Spleen (tissue), 11 donors: Measurements from ENCODE around the gene DSG3. TPM values are rescaled to one million over a fixed set of nuclear protein-coding genes. Genes with fewer than 3 reads are reported as not detected.

ENCODE experiments used
- DNase-seq: peaks from one replicate; pipeline ENCODE4 v3.0.0-alpha.2; 2020
- H3K27ac ChIP-seq, 8 donors: fragments of 200-600 bp; sonication (generic) in 7 of 8; 1 replicate in 4 of 8; 2 replicates in 4 of 8; pipeline versions ENCODE4 v1.5.0 to v1.8.0; 2016 to 2021; ENCODE audit warnings: inconsistent platforms in 4 of 8, mild to moderate bottlenecking in 4 of 8, moderate library complexity in 1 of 8
- H3K27me3 ChIP-seq, 7 donors: fragments of 200-600 bp; sonication (generic) in 6 of 7; replicated peaks in 1 of 7; 1 replicate in 4 of 7; 2 replicates in 3 of 7; pipeline versions ENCODE4 v1.5.0 to v1.8.0; 2016 to 2021; ENCODE audit warnings: inconsistent platforms in 3 of 7, mild to moderate bottlenecking in 1 of 7
- H3K36me3 ChIP-seq, 6 donors: fragments of 200-600 bp; sonication (generic) in 5 of 6; 1 replicate in 4 of 6; 2 replicates in 2 of 6; pipeline versions ENCODE4 v1.5.0 to v1.8.0; 2016 to 2021; ENCODE audit warnings: inconsistent platforms in 2 of 6
- H3K4me1 ChIP-seq, 6 donors: fragments of 200-600 bp; sonication (generic) in 5 of 6; 1 replicate in 3 of 6; 2 replicates in 3 of 6; pipeline versions ENCODE4 v1.5.0 to v1.8.0; 2016 to 2021; ENCODE audit warnings: inconsistent platforms in 3 of 6
- H3K4me3 ChIP-seq, 8 donors: fragments of 200-600 bp; sonication (generic) in 7 of 8; 1 replicate in 4 of 8; 2 replicates in 4 of 8; pipeline versions ENCODE4 v1.5.0 to v1.8.0; 2016 to 2021; ENCODE audit warnings: inconsistent platforms in 4 of 8, mild to moderate bottlenecking in 4 of 8, moderate library complexity in 2 of 8
- H3K9me3 ChIP-seq, 8 donors: fragments of 200-600 bp; sonication (generic) in 7 of 8; 1 replicate in 4 of 8; 2 replicates in 4 of 8; pipeline versions ENCODE4 v1.5.0 to v1.8.0; 2016 to 2021; ENCODE audit warnings: inconsistent platforms in 4 of 8
- CTCF ChIP-seq, 11 experiments: fragments of 200-600 bp in 7 of 11; fragments of 450-650 bp in 4 of 11; sonication (generic) in 4 of 11; IDR thresholded peaks in 8 of 11; conservative IDR thresholded peaks in 3 of 11; 1 replicate in 7 of 11; 2 replicates in 4 of 11; pipeline versions ENCODE4 v1.4.0 to v1.8.0; 2016 to 2021; ENCODE audit warnings: antibody characterized with exemption in 11 of 11, inconsistent platforms in 4 of 11, mild to moderate bottlenecking in 1 of 11
- POLR2A ChIP-seq, 3 donors: fragments of 450-650 bp; IDR thresholded peaks; one replicate each; pipeline ENCODE4 v1.5.1; 2017; ENCODE audit warnings: antibody characterized with exemption in 3 of 3, mild to moderate bottlenecking in 1 of 3
- POLR2AphosphoS5 ChIP-seq, 3 donors: sonication (generic); formaldehyde crosslinking; IDR thresholded peaks; one replicate each; pipeline ENCODE4 v1.5.1; 2017; ENCODE audit warnings: antibody characterized with exemption in 3 of 3
- WGBS, 5 donors: extraction: QIAGEN DNeasy Blood & Tissue Kit in 3 of 5; methylation state at CpG; one replicate each; pipeline versions ENCODE4 v1.1.5 to v1.1.7; 2013 to 2018; 5-methylcytosine and 5-hydroxymethylcytosine counted together
- intact Hi-C: fragments of 100-400 bp; cut with DNase I; formaldehyde crosslinking; loops from one replicate; pipeline ENCODE4 v1.15.0; 2023; ENCODE audit warnings: low total_unique reads
- polyA plus RNA-seq, 3 donors: library from polyadenylated mRNA; stranded (reverse); fragments of 200-250 nt; gene quantifications; one replicate each; pipeline ENCODE4 v1.2.1, GENCODE V29; 2013
- total RNA-seq, 7 donors: library from RNA; depleted of rRNA in 3 of 7; stranded (reverse); fragments of >200 nt in 3 of 7; fragmentation: NEBNext Ultra II Directional in 4 of 7; extraction: Animal tissue kit (Norgen Biotek cat#: 25700) in 4 of 7; gene quantifications; one replicate each; pipeline versions ENCODE4 v1.1.0 to v1.2.1, GENCODE V29; 2016 to 2021
- donor health status: healthy with polysubstance abuse.
- donor health status: DM: no; HTN: no; CAD: no; lungs with moderate emphysema.
- donor health status: DM: no; HTN: no; CAD: no.
- donor health status: Bipolar disorder and iron deficiency.
- donor health status: healthy.
- donor health status: DM: no; HTN: no; CAD: no.
- donor health status: DM: yes; HTN: yes; CAD: no.

Gene DSG3
- total and polyA plus RNA-seq, 10 donors: 0.02 to 0.04 (median 0.03) TPM; not detected in 7

- intact Hi-C loops: no loop called here
- TF ChIP-seq POLR2AphosphoS5 (IDR thresholded peaks at IDR 0.05) (no peak), CTCF (IDR thresholded peaks at IDR 0.05 in 8 of 11, conservative IDR thresholded peaks at IDR 0.05 in 3 of 11) (no peak), POLR2A (IDR thresholded peaks at IDR 0.05) (no peak)
- Histone ChIP-seq H3K36me3 (no peaks in the 10 kb centered on the region), H3K4me1 (no peaks in the 10 kb centered on the region), H3K4me3 (no peak overlapping the region), H3K9me3 (peaks cover 0 to 5% (median 0%) of the 10 kb centered on the region in 8 donors), H3K27ac (no peak overlapping the region), H3K27me3 (no peaks in the 10 kb centered on the region)
- 69 to 79% (median 71%) methylated on average over 2 of the region's 2 CpGs for WGBS, 5 donors
- no peak for DNase-seq
Observed at GRCh38 chr18:31438402-31438801, 9.1 kb upstream of the DSG3 start.

- Histone ChIP-seq H3K9me3 (no peaks in the 10 kb centered on the region), H3K36me3 (no peaks in the 10 kb centered on the region), H3K4me3 (no peak overlapping the region), H3K27me3 (no peaks in the 10 kb centered on the region), H3K27ac (no peak overlapping the region), H3K4me1 (no peaks in the 10 kb centered on the region)
- DNase-seq: no peak
- intact Hi-C loops: no loop called here
- 55 to 82% (median 66%) methylated on average over 6 of the region's 6 CpGs for WGBS, 5 donors
- TF ChIP-seq CTCF (IDR thresholded peaks at IDR 0.05 in 8 of 11, conservative IDR thresholded peaks at IDR 0.05 in 3 of 11) (no peak), POLR2A (IDR thresholded peaks at IDR 0.05) (no peak), POLR2AphosphoS5 (IDR thresholded peaks at IDR 0.05) (no peak)
Observed at GRCh38 chr18:31439807-31440325, 7.7 kb upstream of the DSG3 start.

GRCh38 chr18:31440787-31441186, 6.8 kb upstream of the DSG3 start:
- intact Hi-C loops: no loop called here
- Histone ChIP-seq H3K27ac (no peak overlapping the region), H3K4me3 (no peak overlapping the region), H3K27me3 (no peaks in the 10 kb centered on the region), H3K36me3 (no peaks in the 10 kb centered on the region), H3K9me3 (no peaks in the 10 kb centered on the region), H3K4me1 (no peaks in the 10 kb centered on the region)
- DNase-seq: no peak
- TF ChIP-seq POLR2A (IDR thresholded peaks at IDR 0.05) (no peak), POLR2AphosphoS5 (IDR thresholded peaks at IDR 0.05) (no peak), CTCF (IDR thresholded peaks at IDR 0.05 in 8 of 11, conservative IDR thresholded peaks at IDR 0.05 in 3 of 11) (no peak)
- WGBS, 5 donors: 85 to 93% (median 90%) methylated on average over 6 of the region's 6 CpGs

GRCh38 chr18:31441493-31441892, 6.0 kb upstream of the DSG3 start:
- DNase-seq: no peak
- H3K4me3 ChIP-seq: no peak overlapping the region
- no peaks in the 10 kb centered on the region for H3K4me1 ChIP-seq
- H3K27me3 ChIP-seq: no peaks in the 10 kb centered on the region
- TF ChIP-seq POLR2A (IDR thresholded peaks at IDR 0.05): no peak
- H3K36me3 ChIP-seq: no peaks in the 10 kb centered on the region
- no peaks in the 10 kb centered on the region for H3K9me3 ChIP-seq
- WGBS, 5 donors: 88 to 96% (median 95%) methylated on average over 4 of the region's 4 CpGs
- intact Hi-C loops: no loop called here
- H3K27ac ChIP-seq: no peak overlapping the region

GRCh38 chr18:31444142-31444541, 3.4 kb upstream of the DSG3 start:
- no peak for DNase-seq
- H3K4me3 ChIP-seq: no peak overlapping the region
- H3K27me3 ChIP-seq: no peaks in the 10 kb centered on the region
- H3K36me3 ChIP-seq: no peaks in the 10 kb centered on the region
- no peaks in the 10 kb centered on the region for H3K4me1 ChIP-seq
- no peaks in the 10 kb centered on the region for H3K9me3 ChIP-seq
- 73 to 86% (median 74%) methylated on average over 2 of the region's 2 CpGs for WGBS, 5 donors
- TF ChIP-seq CTCF (IDR thresholded peaks at IDR 0.05 in 8 of 11, conservative IDR thresholded peaks at IDR 0.05 in 3 of 11) (no peak), POLR2AphosphoS5 (IDR thresholded peaks at IDR 0.05) (no peak), POLR2A (IDR thresholded peaks at IDR 0.05) (no peak)
- intact Hi-C loops: no loop called here
- H3K27ac ChIP-seq: no peak overlapping the region
